T-helper 1 cell treated with Interleukin-12 subunit alpha and Interleukin-12 subunit beta and Interleukin-4 antibody, amounts not matched to agents 30 μg/mL and 1 μg/mL, for 36 hours (primary cell): ENCODE data around the gene RHBG.

Experiments
- H3K27ac Mint-ChIP-seq: one replicate; pipeline ENCODE4 v1.8.0; 2021; ENCODE audit warnings: mild to moderate bottlenecking, mixed read lengths
- H3K27me3 Mint-ChIP-seq: one replicate; pipeline ENCODE4 v1.8.0; 2021; ENCODE audit warnings: low read depth, mixed read lengths
- H3K36me3 Mint-ChIP-seq: one replicate; pipeline ENCODE4 v1.8.0; 2021; ENCODE audit warnings: low read depth, mixed read lengths
- H3K4me1 Mint-ChIP-seq: one replicate; pipeline ENCODE4 v1.8.0; 2021; ENCODE audit warnings: low read depth, mixed read lengths
- H3K4me3 Mint-ChIP-seq: one replicate; pipeline ENCODE4 v1.8.0; 2021; ENCODE audit warnings: mild to moderate bottlenecking, moderate library complexity, mixed read lengths
- H3K9me3 Mint-ChIP-seq: one replicate; pipeline ENCODE4 v1.8.0; 2021; ENCODE audit warnings: mixed read lengths

Gene RHBG

GRCh38 chr1:156387870-156388173, 18.8 kb downstream of the RHBG start:
- H3K9me3 Mint-ChIP-seq = no peaks in the 10 kb centered on the region
- peaks cover 4% of the 10 kb centered on the region for H3K4me1 Mint-ChIP-seq
- no peak overlapping the region for H3K4me3 Mint-ChIP-seq
- H3K27ac Mint-ChIP-seq = no peak overlapping the region
- no peaks in the 10 kb centered on the region for H3K36me3 Mint-ChIP-seq
- H3K27me3 Mint-ChIP-seq = peaks cover 44% of the 10 kb centered on the region

GRCh38 chr1:156388174-156389137, 19.4 kb downstream of the RHBG start:
- no peaks in the 10 kb centered on the region for H3K36me3 Mint-ChIP-seq
- H3K4me3 Mint-ChIP-seq = no peak overlapping the region
- H3K27ac Mint-ChIP-seq = no peak overlapping the region
- no peaks in the 10 kb centered on the region for H3K9me3 Mint-ChIP-seq
- H3K4me1 Mint-ChIP-seq = peaks cover 4% of the 10 kb centered on the region
- H3K27me3 Mint-ChIP-seq = peaks cover 44% of the 10 kb centered on the region

DNA sequence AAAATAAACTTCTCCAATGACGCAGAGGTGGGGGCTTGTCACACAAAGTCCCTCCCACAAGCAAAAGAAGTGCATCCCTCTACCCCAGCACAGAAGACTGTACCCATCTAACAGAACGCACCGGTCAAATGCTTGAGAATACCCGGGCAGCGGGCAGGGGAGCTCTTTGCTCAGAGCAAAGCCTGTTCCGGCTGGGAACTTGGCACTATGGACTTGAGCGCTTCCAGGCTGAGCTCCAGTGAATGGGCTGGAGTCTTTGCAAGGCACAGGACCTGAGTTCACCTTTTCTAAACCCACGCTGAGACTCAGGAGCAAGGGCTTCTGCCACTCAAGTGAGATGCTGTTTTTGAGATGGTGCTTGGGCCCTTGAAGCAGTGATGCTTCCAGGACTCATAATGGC, 20.3 kb downstream of the RHBG start:
- H3K27me3 Mint-ChIP-seq = peaks cover 44% of the 10 kb centered on the region
- H3K9me3 Mint-ChIP-seq = no peaks in the 10 kb centered on the region
- no peak overlapping the region for H3K4me3 Mint-ChIP-seq
- no peak overlapping the region for H3K27ac Mint-ChIP-seq
- no peaks in the 10 kb centered on the region for H3K36me3 Mint-ChIP-seq
- peaks cover 4% of the 10 kb centered on the region for H3K4me1 Mint-ChIP-seq

- H3K4me3 Mint-ChIP-seq = no peak overlapping the region
- no peaks in the 10 kb centered on the region for H3K36me3 Mint-ChIP-seq
- peaks cover 48% of the 10 kb centered on the region for H3K27me3 Mint-ChIP-seq
- H3K4me1 Mint-ChIP-seq = peaks cover 3% of the 10 kb centered on the region
- no peak overlapping the region for H3K27ac Mint-ChIP-seq
- H3K9me3 Mint-ChIP-seq = no peaks in the 10 kb centered on the region
These were observed 21.7 kb downstream of the RHBG start for GRCh38 chr1:156390469-156391365.

GRCh38 chr1:156391366-156391677, 22.3 kb downstream of the RHBG start:
- H3K4me1 Mint-ChIP-seq = no peaks in the 10 kb centered on the region
- H3K4me3 Mint-ChIP-seq = no peak overlapping the region
- no peak overlapping the region for H3K27ac Mint-ChIP-seq
- H3K36me3 Mint-ChIP-seq = no peaks in the 10 kb centered on the region
- H3K9me3 Mint-ChIP-seq = no peaks in the 10 kb centered on the region
- peaks cover 42% of the 10 kb centered on the region for H3K27me3 Mint-ChIP-seq

- H3K27ac Mint-ChIP-seq = no peak overlapping the region
- no peaks in the 10 kb centered on the region for H3K4me1 Mint-ChIP-seq
- no peaks in the 10 kb centered on the region for H3K36me3 Mint-ChIP-seq
- peaks cover 40% of the 10 kb centered on the region for H3K27me3 Mint-ChIP-seq
- no peaks in the 10 kb centered on the region for H3K9me3 Mint-ChIP-seq
- H3K4me3 Mint-ChIP-seq = no peak overlapping the region
These were observed 22.7 kb downstream of the RHBG start for GRCh38 chr1:156391701-156392100.

DNA sequence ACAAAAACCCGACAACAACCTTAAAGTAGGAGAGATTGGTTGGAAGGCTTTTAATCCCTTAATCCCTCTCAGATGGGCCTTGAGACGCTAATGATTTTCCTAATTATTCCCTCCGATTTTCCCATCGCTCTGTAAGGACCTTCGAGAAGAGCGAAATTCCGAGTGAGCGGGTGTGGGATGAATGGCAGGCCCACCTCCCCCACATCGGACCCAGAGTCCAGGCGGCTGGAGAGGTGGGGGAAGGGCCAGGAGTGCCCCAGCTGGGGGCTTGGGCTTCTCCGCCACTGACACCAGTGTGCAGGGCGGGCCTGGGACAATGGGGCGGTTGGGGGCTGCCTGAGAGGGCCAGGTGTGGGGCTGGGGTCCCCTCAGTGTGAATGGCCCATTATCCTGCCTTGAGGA, 23.4 kb downstream of the RHBG start:
- H3K4me3 Mint-ChIP-seq = no peak overlapping the region
- no peaks in the 10 kb centered on the region for H3K9me3 Mint-ChIP-seq
- H3K27me3 Mint-ChIP-seq = peaks cover 33% of the 10 kb centered on the region
- no peak overlapping the region for H3K27ac Mint-ChIP-seq
- no peaks in the 10 kb centered on the region for H3K36me3 Mint-ChIP-seq
- no peaks in the 10 kb centered on the region for H3K4me1 Mint-ChIP-seq

DNA sequence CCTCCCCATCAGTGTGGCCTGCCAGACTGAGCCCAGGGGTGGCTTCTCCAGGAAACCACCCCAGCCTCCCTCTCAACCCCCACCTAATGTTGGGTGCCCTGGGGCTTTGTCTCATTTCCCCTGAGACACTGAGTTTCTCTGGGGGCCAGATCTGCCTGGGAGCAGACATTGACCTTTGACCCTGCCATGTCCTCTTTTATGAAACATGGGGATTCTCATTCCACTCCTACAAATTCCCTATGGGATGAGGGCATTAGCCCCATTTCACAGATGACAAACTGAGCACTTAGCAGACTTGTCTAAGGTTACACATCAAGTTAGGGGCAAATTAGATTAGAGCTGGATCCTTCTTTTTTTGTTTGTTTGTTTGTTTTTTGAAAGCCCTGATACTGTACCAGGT, 24.1 kb downstream of the RHBG start:
- Mint-ChIP-seq H3K9me3 (no peaks in the 10 kb centered on the region), H3K4me1 (no peaks in the 10 kb centered on the region), H3K4me3 (no peak overlapping the region), H3K27me3 (peaks cover 27% of the 10 kb centered on the region), H3K27ac (no peak overlapping the region), H3K36me3 (no peaks in the 10 kb centered on the region)

GRCh38 chr1:156394082-156394481, 25.1 kb downstream of the RHBG start:
- peaks cover 27% of the 10 kb centered on the region for H3K27me3 Mint-ChIP-seq
- H3K9me3 Mint-ChIP-seq = no peaks in the 10 kb centered on the region
- H3K4me1 Mint-ChIP-seq = no peaks in the 10 kb centered on the region
- no peak overlapping the region for H3K4me3 Mint-ChIP-seq
- no peaks in the 10 kb centered on the region for H3K36me3 Mint-ChIP-seq
- H3K27ac Mint-ChIP-seq = no peak overlapping the region

DNA sequence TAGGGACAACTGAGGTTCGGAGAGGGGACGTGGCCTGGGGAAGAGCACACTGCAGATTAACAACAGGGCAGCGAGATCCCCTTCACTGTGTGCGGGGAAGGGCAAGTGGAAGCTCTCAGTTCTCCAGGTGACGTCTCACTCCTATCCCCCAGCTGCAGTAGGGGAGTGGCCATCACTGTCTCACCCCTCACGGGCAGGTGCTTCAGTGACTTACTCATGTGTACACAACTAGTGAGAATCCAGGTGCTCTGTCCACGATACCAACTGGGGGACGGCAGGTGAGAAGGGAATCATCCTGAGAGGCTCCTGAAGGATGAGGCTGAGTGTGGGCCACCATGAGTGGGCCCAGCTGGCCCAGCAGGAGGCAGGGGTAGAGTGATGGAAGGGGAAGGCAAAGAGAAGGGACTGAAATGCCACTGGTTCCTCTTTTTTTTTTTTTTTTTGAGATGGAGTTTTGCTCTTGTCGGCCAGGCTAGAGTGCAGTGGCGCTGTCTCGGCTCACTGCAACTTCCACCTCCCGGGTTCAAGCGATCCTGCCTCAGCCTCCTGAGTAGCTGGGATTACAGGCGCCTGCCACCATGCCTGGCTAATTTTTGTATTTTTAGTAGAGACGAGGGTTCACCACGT, 25.9 kb downstream of the RHBG start:
- no peak overlapping the region for H3K27ac Mint-ChIP-seq
- H3K9me3 Mint-ChIP-seq = no peaks in the 10 kb centered on the region
- H3K4me1 Mint-ChIP-seq = no peaks in the 10 kb centered on the region
- H3K27me3 Mint-ChIP-seq = peaks cover 27% of the 10 kb centered on the region
- H3K4me3 Mint-ChIP-seq = no peak overlapping the region
- no peaks in the 10 kb centered on the region for H3K36me3 Mint-ChIP-seq

DNA sequence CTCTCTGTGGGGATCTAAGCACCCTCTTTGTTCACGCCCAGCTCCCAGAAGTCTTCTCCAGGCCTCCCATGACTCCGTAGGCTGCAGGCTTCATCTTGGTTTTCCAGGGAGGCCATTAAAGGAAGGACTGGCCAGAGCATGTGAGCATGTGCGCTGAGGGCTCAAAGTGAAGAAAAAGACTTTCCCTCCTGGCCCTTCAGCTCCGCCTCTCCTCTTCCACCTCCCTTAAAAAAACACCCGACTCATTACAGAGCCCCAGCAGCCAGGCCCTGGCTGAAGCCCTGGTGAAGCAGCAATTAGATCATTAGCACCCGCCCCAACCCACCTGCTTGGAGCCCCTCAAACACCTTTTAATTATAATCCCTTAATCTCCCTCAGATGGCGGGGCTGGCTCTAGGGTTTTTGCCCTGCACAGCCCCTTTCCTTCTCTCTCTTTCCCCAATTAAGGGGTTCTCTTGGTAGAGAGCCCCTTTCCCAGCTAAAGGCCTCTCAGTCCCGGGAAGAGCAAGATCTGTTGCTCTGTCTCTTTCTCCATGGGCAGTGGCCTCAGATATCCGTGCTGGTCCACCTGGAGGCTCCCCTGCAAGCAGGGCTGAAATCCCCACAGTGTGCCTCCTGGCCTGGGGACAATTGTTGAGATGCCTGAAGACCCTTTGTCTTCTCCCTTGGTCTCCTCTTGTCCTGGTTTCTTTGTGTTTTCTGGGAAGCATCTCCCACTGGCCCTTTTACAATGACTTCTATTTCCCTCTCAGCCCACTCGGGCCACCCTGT, 30.5 kb downstream of the RHBG start:
- Mint-ChIP-seq H3K4me1 (no peaks in the 10 kb centered on the region), H3K9me3 (no peaks in the 10 kb centered on the region), H3K27ac (no peak overlapping the region), H3K36me3 (no peaks in the 10 kb centered on the region), H3K4me3 (no peak overlapping the region), H3K27me3 (peaks cover 20% of the 10 kb centered on the region)

- Mint-ChIP-seq H3K36me3 (no peaks in the 10 kb centered on the region), H3K27ac (no peak overlapping the region), H3K27me3 (peaks cover 21% of the 10 kb centered on the region), H3K4me3 (no peak overlapping the region), H3K9me3 (no peaks in the 10 kb centered on the region), H3K4me1 (no peaks in the 10 kb centered on the region)
These were observed 31.4 kb downstream of the RHBG start for GRCh38 chr1:156400191-156400935.

GRCh38 chr1:156401041-156401574, 32.1 kb downstream of the RHBG start:
- Mint-ChIP-seq H3K4me3 (no peak overlapping the region), H3K9me3 (no peaks in the 10 kb centered on the region), H3K27me3 (peaks cover 25% of the 10 kb centered on the region), H3K36me3 (no peaks in the 10 kb centered on the region), H3K4me1 (no peaks in the 10 kb centered on the region), H3K27ac (no peak overlapping the region)
